SK-N-SH (cell line): ENCODE data around the gene NFAT5. TPM values are rescaled to one million over a fixed set of nuclear protein-coding genes. Genes with fewer than 3 reads are reported as not detected.

Source experiments
- CTCF ChIA-PET: fragments of 300-600, 350-600 bp; formaldehyde crosslinking; extraction: SDS; loops from one replicate; lab custom pipeline; 2021; lab: Yijun Ruan, JAX
- POLR2A ChIA-PET: fragments of 350-600 bp; sonication (Branson Sonifier 250); formaldehyde crosslinking; extraction: SDS; loops from one replicate; lab custom pipeline; 2020; ENCODE audit warnings: antibody characterized with exemption, inconsistent platforms; lab: Yijun Ruan, JAX
- DNase-seq: peaks from one replicate; pipeline ENCODE4 v3.0.0; 2012
- H2AFZ ChIP-seq: fragments of 200-600 bp; sonication (generic); 2 replicates; pipeline ENCODE4 v1.8.1; 2016; ENCODE audit warnings: antibody characterized with exemption, mild to moderate bottlenecking, low read depth
- H3F3A ChIP-seq: fragments of 200-600 bp; sonication (generic); replicated peaks from 2 replicates; pipeline ENCODE3; 2016; ENCODE audit warnings: antibody characterized with exemption, mild to moderate bottlenecking; ENCODE audit not compliant: insufficient read depth
- H3K27ac ChIP-seq, 2 experiments: fragments of 200-500 bp in 1 of 2; fragments of 200-600 bp in 1 of 2; sonication (Bioruptor generic) in 1 of 2; sonication (generic), shearing (Covaris generic) in 1 of 2; 2 replicates each; pipeline versions ENCODE4 v1.5.1 to v1.6.1; 2014 to 2016; ENCODE audit warnings: low read depth in 2 of 2, inconsistent platforms in 1 of 2, low read length in 1 of 2, mild to moderate bottlenecking in 1 of 2, mixed read lengths in 1 of 2
- H3K27me3 ChIP-seq: fragments of 200-600 bp; sonication (generic), shearing (Covaris generic); 2 replicates; pipeline ENCODE4 v1.6.1; 2016; ENCODE audit warnings: mixed run types; ENCODE audit not compliant: insufficient read depth
- H3K36me3 ChIP-seq, 2 experiments: fragments of 200-500 bp in 1 of 2; fragments of 200-600 bp in 1 of 2; sonication (Bioruptor generic) in 1 of 2; sonication (generic) in 1 of 2; replicated peaks in 1 of 2; 2 replicates each; pipeline versions ENCODE3 to v1.5.1; 2014 to 2016; ENCODE audit warnings: low read length in 1 of 2, mild to moderate bottlenecking in 1 of 2; ENCODE audit not compliant: insufficient read depth in 2 of 2, control insufficient read depth in 1 of 2
- H3K4me1 ChIP-seq, 2 experiments: fragments of 200-500 bp in 1 of 2; fragments of 200-600 bp in 1 of 2; sonication (Bioruptor generic) in 1 of 2; sonication (generic), shearing (Covaris generic) in 1 of 2; 2 replicates each; pipeline versions ENCODE4 v1.5.1 to v1.6.1; 2014 to 2016; ENCODE audit warnings: low read depth in 1 of 2, low read length in 1 of 2, mixed run types in 1 of 2; ENCODE audit not compliant: insufficient read depth in 2 of 2, control insufficient read depth in 1 of 2
- H3K4me2 ChIP-seq: fragments of 200-600 bp; sonication (generic), shearing (Covaris generic); 2 replicates; pipeline ENCODE4 v1.6.1; 2017; ENCODE audit warnings: mixed run types
- H3K4me3 ChIP-seq, 2 experiments: fragments of 200-500 bp in 1 of 2; fragments of 200-600 bp in 1 of 2; sonication (Bioruptor generic) in 1 of 2; sonication (generic), shearing (Covaris generic) in 1 of 2; 2 replicates each; pipeline versions ENCODE4 v1.5.1 to v1.8.1; 2014 to 2016; ENCODE audit warnings: low read depth in 2 of 2, inconsistent platforms in 1 of 2, low read length in 1 of 2, mild to moderate bottlenecking in 1 of 2, mixed read lengths in 1 of 2, moderate library complexity in 1 of 2
- H3K79me2 ChIP-seq: fragments of 200-600 bp; sonication (generic); 2 replicates; pipeline ENCODE4 v1.8.1; 2017; ENCODE audit warnings: mild to moderate bottlenecking; ENCODE audit not compliant: insufficient read depth
- H3K9ac ChIP-seq: fragments of 200-600 bp; sonication (generic); 2 replicates; pipeline ENCODE4 v1.6.1; 2017; ENCODE audit warnings: mixed run types
- H3K9me2 ChIP-seq: fragments of 200-600 bp; sonication (generic); 2 replicates; pipeline ENCODE4 v1.6.1; 2017; ENCODE audit warnings: mixed run types
- H3K9me3 ChIP-seq: fragments of 200-600 bp; sonication (generic); 2 replicates; pipeline ENCODE4 v1.6.1; 2017; ENCODE audit warnings: mixed run types, mild to moderate bottlenecking, moderate library complexity
- H4K20me1 ChIP-seq: fragments of 200-600 bp; sonication (generic); 2 replicates; pipeline ENCODE4 v1.6.1; 2017; ENCODE audit warnings: mild to moderate bottlenecking, mixed run types; ENCODE audit not compliant: insufficient read depth
- FOXJ3 ChIP-seq: sonication (generic); formaldehyde crosslinking; IDR thresholded peaks from 2 replicates; pipeline ENCODE4 v1.5.1; 2020; ENCODE audit warnings: mild to moderate bottlenecking, missing genetic modification reagents
- GATA2 ChIP-seq: sonication (generic); formaldehyde crosslinking; IDR thresholded peaks from 2 replicates; pipeline ENCODE4 v1.5.0; 2020; ENCODE audit warnings: mild to moderate bottlenecking, missing genetic modification reagents
- JUND ChIP-seq: IDR thresholded peaks from 2 replicates; pipeline ENCODE4 v1.4.0; 2012
- MXI1 ChIP-seq: IDR thresholded peaks from 2 replicates; pipeline ENCODE4 v1.6.1; 2012; ENCODE audit warnings: mild to moderate bottlenecking, low read depth, low read length, improper control_type of control experiment
- RCOR1 ChIP-seq: fragments of 150-350 bp; IDR thresholded peaks from 2 replicates; pipeline ENCODE4 v1.6.1; 2017; ENCODE audit warnings: antibody characterized with exemption, low read length
- RFX5 ChIP-seq: IDR thresholded peaks from 2 replicates; pipeline ENCODE4 v1.6.1; 2012; ENCODE audit warnings: mild to moderate bottlenecking, improper control_type of control experiment, low read length
- RXRA ChIP-seq: IDR thresholded peaks from 2 replicates; pipeline ENCODE4 v1.4.0; 2012; ENCODE audit warnings: low read depth, mild to moderate bottlenecking, borderline replicate concordance
- SIN3A ChIP-seq: IDR thresholded peaks from 2 replicates; pipeline ENCODE4 v1.6.1; 2012; ENCODE audit warnings: low read depth, mild to moderate bottlenecking, low read length, moderate library complexity, borderline replicate concordance
- YY1 ChIP-seq: IDR thresholded peaks from 2 replicates; pipeline ENCODE4 v1.4.0; 2012; ENCODE audit warnings: low read depth, mild to moderate bottlenecking
- WGBS: methylation state at CpG from one replicate; pipeline ENCODE4 v1.1.6; 2017; ENCODE audit warnings: low lambda C conversion rate; 5-methylcytosine and 5-hydroxymethylcytosine counted together
- polyA plus RNA-seq, 3 experiments: library from polyadenylated mRNA; depleted of rRNA; stranded (reverse); fragments of >200 nt; gene quantifications; 2 replicates each; pipeline ENCODE4 v1.2.3, GENCODE V29; 2012
- TF ChIP-seq, protein P1 (sequence below): IDR thresholded peaks from 2 replicates; pipeline ENCODE4 v1.4.0; 2012; ENCODE audit warnings: low read depth, borderline replicate concordance
- TF ChIP-seq, protein P2 (sequence below): fragments of 150-350 bp; IDR thresholded peaks from 2 replicates; pipeline ENCODE4 v1.6.1; 2017; ENCODE audit warnings: antibody characterized with exemption, low read length, low read depth, borderline replicate concordance
- TF ChIP-seq, protein P3 (sequence below): fragments of 150-350 bp; IDR thresholded peaks from 2 replicates; pipeline ENCODE4 v1.6.1; 2016; ENCODE audit warnings: mild to moderate bottlenecking, low read depth, low read length
- TF ChIP-seq, protein P4 (sequence below): IDR thresholded peaks from 2 replicates; pipeline ENCODE4 v1.4.0; 2012; ENCODE audit warnings: low read depth

The NFAT5 gene
- polyA plus RNA-seq, 1 of the 3 experiments (the other 2 are of a cell fraction) = 7.2 TPM

DNA sequence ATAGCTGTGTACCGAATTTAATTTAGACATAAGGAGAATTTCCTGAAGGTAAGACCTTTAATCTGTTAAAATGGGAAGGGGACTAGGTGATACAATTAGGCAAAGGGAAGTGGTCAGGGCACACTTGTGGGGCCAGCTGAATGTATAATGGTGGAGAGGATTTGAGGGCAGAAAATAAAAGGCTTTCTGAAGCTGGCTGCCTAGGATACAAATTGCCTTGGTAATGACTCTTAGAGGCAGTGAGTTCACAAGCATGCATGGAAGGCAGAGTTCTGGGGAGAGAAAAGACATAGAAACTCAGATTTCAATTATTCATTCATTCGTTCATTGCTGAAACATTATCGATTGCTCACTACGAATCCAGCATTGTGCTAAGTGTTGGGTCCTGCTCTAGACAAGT lies 12.4 kb upstream of the NFAT5 start:
- H3K9me3 ChIP-seq = no peaks in the 10 kb centered on the region
- H3K9me2 ChIP-seq = no peaks in the 10 kb centered on the region
- no peak overlapping the region for H3K4me2 ChIP-seq
- H3K4me1 ChIP-seq = peaks cover 0 to 4% of the 10 kb centered on the region in 2 experiments; a peak in 1 of 4 replicates
- ChIA-PET CTCF (no interaction called here), POLR2A (interaction anchor here (1.4 kb wide), 1 partner anchor 12 kb away, joined by 3 read pairs; the partner anchor contains the start of gene NFAT5)
- no peak overlapping the region for H2AFZ ChIP-seq
- no peak for DNase-seq
- no peak overlapping the region for H3K9ac ChIP-seq
- no peaks in the 10 kb centered on the region for H3K79me2 ChIP-seq
- no peaks in the 10 kb centered on the region for H3K36me3 ChIP-seq
- H4K20me1 ChIP-seq = no peaks in the 10 kb centered on the region
- 95% methylated on average over 4 of the region's 4 CpGs for WGBS
- H3F3A ChIP-seq = peaks cover 2% of the 10 kb centered on the region
- H3K4me3 ChIP-seq = no peak overlapping the region
- TF ChIP-seq, protein P1, sequence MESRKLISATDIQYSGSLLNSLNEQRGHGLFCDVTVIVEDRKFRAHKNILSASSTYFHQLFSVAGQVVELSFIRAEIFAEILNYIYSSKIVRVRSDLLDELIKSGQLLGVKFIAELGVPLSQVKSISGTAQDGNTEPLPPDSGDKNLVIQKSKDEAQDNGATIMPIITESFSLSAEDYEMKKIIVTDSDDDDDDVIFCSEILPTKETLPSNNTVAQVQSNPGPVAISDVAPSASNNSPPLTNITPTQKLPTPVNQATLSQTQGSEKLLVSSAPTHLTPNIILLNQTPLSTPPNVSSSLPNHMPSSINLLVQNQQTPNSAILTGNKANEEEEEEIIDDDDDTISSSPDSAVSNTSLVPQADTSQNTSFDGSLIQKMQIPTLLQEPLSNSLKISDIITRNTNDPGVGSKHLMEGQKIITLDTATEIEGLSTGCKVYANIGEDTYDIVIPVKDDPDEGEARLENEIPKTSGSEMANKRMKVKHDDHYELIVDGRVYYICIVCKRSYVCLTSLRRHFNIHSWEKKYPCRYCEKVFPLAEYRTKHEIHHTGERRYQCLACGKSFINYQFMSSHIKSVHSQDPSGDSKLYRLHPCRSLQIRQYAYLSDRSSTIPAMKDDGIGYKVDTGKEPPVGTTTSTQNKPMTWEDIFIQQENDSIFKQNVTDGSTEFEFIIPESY = no peak
- TF ChIP-seq GATA2 (CRISPR knock-in tag) = no peak
- TF ChIP-seq, protein P2, sequence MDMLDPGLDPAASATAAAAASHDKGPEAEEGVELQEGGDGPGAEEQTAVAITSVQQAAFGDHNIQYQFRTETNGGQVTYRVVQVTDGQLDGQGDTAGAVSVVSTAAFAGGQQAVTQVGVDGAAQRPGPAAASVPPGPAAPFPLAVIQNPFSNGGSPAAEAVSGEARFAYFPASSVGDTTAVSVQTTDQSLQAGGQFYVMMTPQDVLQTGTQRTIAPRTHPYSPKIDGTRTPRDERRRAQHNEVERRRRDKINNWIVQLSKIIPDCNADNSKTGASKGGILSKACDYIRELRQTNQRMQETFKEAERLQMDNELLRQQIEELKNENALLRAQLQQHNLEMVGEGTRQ = no peak
- TF ChIP-seq, protein P3, sequence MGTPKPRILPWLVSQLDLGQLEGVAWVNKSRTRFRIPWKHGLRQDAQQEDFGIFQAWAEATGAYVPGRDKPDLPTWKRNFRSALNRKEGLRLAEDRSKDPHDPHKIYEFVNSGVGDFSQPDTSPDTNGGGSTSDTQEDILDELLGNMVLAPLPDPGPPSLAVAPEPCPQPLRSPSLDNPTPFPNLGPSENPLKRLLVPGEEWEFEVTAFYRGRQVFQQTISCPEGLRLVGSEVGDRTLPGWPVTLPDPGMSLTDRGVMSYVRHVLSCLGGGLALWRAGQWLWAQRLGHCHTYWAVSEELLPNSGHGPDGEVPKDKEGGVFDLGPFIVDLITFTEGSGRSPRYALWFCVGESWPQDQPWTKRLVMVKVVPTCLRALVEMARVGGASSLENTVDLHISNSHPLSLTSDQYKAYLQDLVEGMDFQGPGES = no peak
- no peak for TF ChIP-seq MXI1
- TF ChIP-seq RFX5 = no peak
- no peak for TF ChIP-seq RCOR1
- TF ChIP-seq YY1 = no peak
- no peak overlapping the region for H3K27ac ChIP-seq
- H3K27me3 ChIP-seq = no peaks in the 10 kb centered on the region

DNA sequence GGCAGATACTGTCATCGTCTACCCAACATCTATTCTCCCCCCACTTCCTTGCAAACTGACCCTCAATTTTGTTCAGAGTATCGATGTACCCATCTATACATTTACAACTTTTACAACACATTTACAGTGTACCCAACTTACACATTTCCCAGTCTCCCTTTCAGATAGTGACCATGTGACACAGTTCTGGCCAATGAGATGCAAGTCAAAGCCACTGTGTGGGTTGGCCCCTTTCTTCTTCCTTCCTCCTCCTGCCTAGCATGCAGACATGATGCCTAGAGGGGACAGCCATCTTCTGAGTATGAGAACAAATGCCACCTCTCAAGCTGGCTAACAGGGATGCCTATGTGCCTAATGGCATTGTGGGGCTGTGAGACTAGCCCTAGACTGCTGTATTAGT lies 11.3 kb upstream of the NFAT5 start:
- POLR2A ChIA-PET = no interaction called here

More for the DNA sequence above, 11.3 kb upstream of the NFAT5 start:
- Histone ChIP-seq H3K9me3 (no peaks in the 10 kb centered on the region), H3K27me3 (no peaks in the 10 kb centered on the region), H3K79me2 (no peaks in the 10 kb centered on the region)
- no peak for DNase-seq
- CTCF ChIA-PET = no interaction called here
- no peak for TF ChIP-seq FOXJ3 (CRISPR knock-in tag)
- TF ChIP-seq, protein P4, sequence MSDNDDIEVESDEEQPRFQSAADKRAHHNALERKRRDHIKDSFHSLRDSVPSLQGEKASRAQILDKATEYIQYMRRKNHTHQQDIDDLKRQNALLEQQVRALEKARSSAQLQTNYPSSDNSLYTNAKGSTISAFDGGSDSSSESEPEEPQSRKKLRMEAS = no peak
- no peak for TF ChIP-seq SIN3A
- no peak for TF ChIP-seq JUND
- TF ChIP-seq RCOR1 = no peak
- TF ChIP-seq RFX5 = no peak
- no peak for TF ChIP-seq RXRA
- TF ChIP-seq, all 33 proteins: peak for 0
- Histone ChIP-seq H4K20me1 (no peaks in the 10 kb centered on the region), H3K4me1 (peaks cover 0 to 4% of the 10 kb centered on the region in 2 experiments; a peak in 1 of 4 replicates), H3K36me3 (no peaks in the 10 kb centered on the region), H3F3A (peaks cover 6% of the 10 kb centered on the region), H3K4me3 (no peak overlapping the region), H3K27ac (peak overlapping the region in 1 of 2 experiments; percentile 24; a peak in 2 of 4 replicates), H3K9me2 (no peaks in the 10 kb centered on the region), H3K4me2 (no peak overlapping the region), H2AFZ (no peak overlapping the region), H3K9ac (no peak overlapping the region)
- WGBS = 97% methylated on average over 2 of the region's 2 CpGs
